PC-9 (cell line): ENCODE data around the gene PLEKHB2. TPM values are rescaled to one million over a fixed set of nuclear protein-coding genes. Genes with fewer than 3 reads are reported as not detected.

Experiments
- BruUV-seq: library from RNA; stranded (reverse); fragments of 400-500 nt; replicated peaks from 2 replicates; lab custom pipeline; 2021; lab: Mats Ljungman, UMichigan
- CTCF ChIA-PET: fragments of 300-600 bp; sonication (Branson Sonifier 250); formaldehyde crosslinking; loops from one replicate; lab custom pipeline; 2022; ENCODE audit warnings: antibody characterized with exemption; lab: Charles Lee
- POLR2A ChIA-PET: fragments of 300-600 bp; sonication (Branson Sonifier 250); formaldehyde crosslinking; loops from one replicate; lab custom pipeline; 2022; ENCODE audit warnings: antibody characterized with exemption; ENCODE audit not compliant: unreplicated experiment; lab: Charles Lee
- DNase-seq, 2 experiments: peaks; one replicate each; pipeline versions ENCODE4 v3.0.0 to v3.0.0-alpha.2; 2015 to 2022; ENCODE audit warnings: mixed read lengths in 1 of 2
- H2AFZ ChIP-seq: fragments of 200-600 bp; sonication (generic); 2 replicates; pipeline ENCODE4 v1.8.1; 2017; ENCODE audit warnings: antibody characterized with exemption
- H3F3A ChIP-seq: fragments of 200-600 bp; sonication (generic); 2 replicates; pipeline ENCODE4 v1.8.1; 2017; ENCODE audit warnings: antibody characterized with exemption, mild to moderate bottlenecking, low read depth; ENCODE audit not compliant: insufficient read depth
- H3K27ac ChIP-seq: fragments of 200-600 bp; sonication (generic); 2 replicates; pipeline ENCODE4 v1.6.1; 2016; ENCODE audit warnings: mixed run types
- H3K27me3 ChIP-seq: fragments of 200-600 bp; sonication (generic); 2 replicates; pipeline ENCODE4 v1.6.1; 2016; ENCODE audit warnings: low read depth, mixed run types; ENCODE audit not compliant: insufficient read depth
- H3K36me3 ChIP-seq: fragments of 200-600 bp; sonication (generic); 2 replicates; pipeline ENCODE4 v1.6.1; 2016; ENCODE audit warnings: low read depth, mixed run types
- H3K4me1 ChIP-seq: fragments of 200-600 bp; sonication (generic); replicated peaks from 2 replicates; pipeline ENCODE4 v1.6.1; 2016; ENCODE audit warnings: mixed run types; ENCODE audit not compliant: insufficient read depth
- H3K4me2 ChIP-seq: fragments of 200-600 bp; sonication (generic); 2 replicates; pipeline ENCODE4 v1.6.1; 2017; ENCODE audit warnings: mixed run types
- H3K4me3 ChIP-seq: fragments of 200-600 bp; sonication (generic); 2 replicates; pipeline ENCODE4 v1.6.1; 2016; ENCODE audit warnings: mixed run types
- H3K79me2 ChIP-seq: fragments of 200-600 bp; sonication (generic); 2 replicates; pipeline ENCODE4 v1.6.1; 2017; ENCODE audit warnings: low read depth, mixed run types
- H3K9me2 ChIP-seq: fragments of 200-600 bp; sonication (generic); 2 replicates; pipeline ENCODE4 v1.8.1; 2017; ENCODE audit warnings: mild to moderate bottlenecking; ENCODE audit not compliant: insufficient read depth
- H3K9me3 ChIP-seq: fragments of 200-600 bp; sonication (generic); 2 replicates; pipeline ENCODE4 v1.8.1; 2016; ENCODE audit warnings: low read depth; ENCODE audit not compliant: insufficient read depth
- H4K20me1 ChIP-seq: fragments of 200-600 bp; sonication (generic); 2 replicates; pipeline ENCODE4 v1.8.1; 2017; ENCODE audit not compliant: insufficient read depth
- CTCF ChIP-seq: fragments of 200-600 bp; sonication (generic); conservative IDR thresholded peaks from 2 replicates; pipeline ENCODE4 v1.6.1; 2017; ENCODE audit warnings: mixed run types, antibody characterized with exemption, mild to moderate bottlenecking, moderate library complexity
- EZH2 ChIP-seq: fragments of 200-600 bp; sonication (generic); IDR thresholded peaks from 2 replicates; pipeline ENCODE4 v1.8.0; 2017; ENCODE audit warnings: antibody characterized with exemption, low read depth
- intact Hi-C: fragments of 100-400 bp; cut with micrococcal nuclease; formaldehyde crosslinking; loops from one replicate; pipeline ENCODE4 v1.10.0; 2022; ENCODE audit not compliant: unreplicated experiment
- total RNA-seq: library from RNA; stranded (reverse); gene quantifications from 2 replicates; pipeline ENCODE4 v1.2.3, GENCODE V29; 2021

Gene PLEKHB2
- total RNA-seq, 1 experiment from 2014 or later = 46.2 TPM

DNA sequence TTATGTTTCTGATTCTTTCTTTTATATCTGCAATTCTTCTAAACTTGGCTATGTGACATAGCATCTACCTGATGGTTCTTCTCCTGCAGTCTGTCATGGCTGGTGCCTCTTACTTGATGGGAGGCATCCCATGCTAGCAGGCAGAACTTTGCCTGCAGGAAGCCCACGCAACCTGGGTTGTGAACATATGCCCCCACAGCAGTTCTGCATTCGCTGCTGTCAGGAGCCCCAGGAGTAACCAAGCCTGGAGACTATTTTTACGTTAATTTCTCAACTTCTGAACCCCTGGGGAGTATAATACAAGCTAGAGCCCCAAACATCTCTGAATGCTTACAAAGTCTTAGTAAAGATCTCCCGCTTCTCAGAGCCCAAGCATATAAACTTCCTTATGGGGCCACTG, 23.9 kb upstream of the PLEKHB2 start:
- intact Hi-C loops = no loop called here
- H3K4me3 ChIP-seq = no peak overlapping the region
- H3K9me3 ChIP-seq = no peaks in the 10 kb centered on the region
- H3F3A ChIP-seq = peaks cover 8% of the 10 kb centered on the region; the same call in 1 of the 2 replicates
- no TSS peak for BruUV-seq
- H3K36me3 ChIP-seq = peaks cover 12% of the 10 kb centered on the region; the same call in 1 of the 2 replicates
- TF ChIP-seq EZH2 (no peak), CTCF (no peak)
- no peak overlapping the region for H3K27ac ChIP-seq
- ChIA-PET CTCF (no interaction called here), POLR2A (no interaction called here)
- H4K20me1 ChIP-seq = peaks cover 86% of the 10 kb centered on the region
- H2AFZ ChIP-seq = no peak overlapping the region
- no peaks in the 10 kb centered on the region for H3K9me2 ChIP-seq
- no peaks in the 10 kb centered on the region for H3K27me3 ChIP-seq
- no peak overlapping the region for H3K4me2 ChIP-seq
- H3K79me2 ChIP-seq = peaks cover 74% of the 10 kb centered on the region
- DNase-seq = no peak
- H3K4me1 ChIP-seq = no peaks in the 10 kb centered on the region

- TF ChIP-seq CTCF (no peak), EZH2 (no peak)
- no TSS peak for BruUV-seq
- Histone ChIP-seq H3K4me1 (no peaks in the 10 kb centered on the region), H4K20me1 (peaks cover 92% of the 10 kb centered on the region), H3K36me3 (peaks cover 11% of the 10 kb centered on the region), H3K79me2 (peaks cover 91% of the 10 kb centered on the region), H3K27ac (no peak overlapping the region), H3K9me3 (no peaks in the 10 kb centered on the region), H3K4me3 (no peak overlapping the region), H2AFZ (no peak overlapping the region), H3K27me3 (no peaks in the 10 kb centered on the region), H3K9me2 (no peaks in the 10 kb centered on the region), H3F3A (no peaks in the 10 kb centered on the region), H3K4me2 (no peak overlapping the region)
- ChIA-PET POLR2A (no interaction called here), CTCF (no interaction called here)
- no peak for DNase-seq
- intact Hi-C loops = no loop called here
Measured at GRCh38 chr2:131085646-131086045, 19.5 kb upstream of the PLEKHB2 start.

DNA sequence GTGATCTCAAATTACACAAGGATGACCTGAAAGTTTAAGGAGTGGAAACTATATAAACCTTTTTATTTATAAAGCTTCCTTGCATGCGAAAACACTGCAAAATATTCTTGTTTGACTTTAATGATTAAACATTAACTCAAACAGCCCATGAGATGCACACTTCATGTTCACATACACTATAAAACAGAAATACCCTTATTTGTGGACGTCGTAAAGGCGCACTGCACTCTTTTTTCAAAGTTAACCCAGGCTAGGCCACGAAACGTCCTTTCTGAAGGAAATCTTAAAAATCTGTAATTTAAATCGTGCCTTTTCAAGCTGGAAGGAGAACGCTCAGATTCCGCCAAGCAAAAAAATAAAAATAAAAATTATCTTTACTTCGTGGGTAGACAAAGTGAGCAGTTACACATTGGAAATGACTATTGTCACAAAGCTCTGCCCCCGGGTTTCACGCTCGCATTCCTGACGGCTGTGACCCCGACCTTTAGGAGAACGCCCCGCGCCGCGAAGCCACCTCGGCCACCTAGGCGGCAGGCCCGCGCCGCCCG, 12.6 kb upstream of the PLEKHB2 start:
- intact Hi-C loops = loop anchor here (1.0 to 5.0 kb wide), 2 partner anchors 13 to 295 kb away; partner anchors contain the start of gene PLEKHB2
- Histone ChIP-seq H3K79me2 (peaks cover 53% of the 10 kb centered on the region), H4K20me1 (peaks cover 50% of the 10 kb centered on the region), H3K9me3 (no peaks in the 10 kb centered on the region), H3F3A (peaks cover 20% of the 10 kb centered on the region), H3K4me2 (peak overlapping the region; percentile 98), H3K27ac (peak overlapping the region; percentile 57), H3K4me3 (peak overlapping the region; percentile 99), H2AFZ (peak overlapping the region; percentile 56; the same call in 1 of the 2 replicates), H3K27me3 (no peaks in the 10 kb centered on the region), H3K9me2 (no peaks in the 10 kb centered on the region), H3K36me3 (peaks cover 11% of the 10 kb centered on the region; the same call in 1 of the 2 replicates), H3K4me1 (peaks cover 6% of the 10 kb centered on the region; the same call in 1 of the 2 replicates)
- DNase-seq = no peak
- BruUV-seq = no TSS peak
- TF ChIP-seq CTCF (no peak), EZH2 (no peak)
- ChIA-PET POLR2A (interaction anchor here (0.6 kb wide), 2 partner anchors 710 to 1346 kb away, joined by 4 to 8 read pairs; no protein-coding TSS in a partner anchor), CTCF (interaction anchor here (0.6 to 0.7 kb wide), 2 partner anchors 12 to 32 kb away, joined by 3 to 4 read pairs; no protein-coding TSS in a partner anchor)
